Measurements from ENCODE around the gene EXOC4. TPM values are rescaled to one million over a fixed set of nuclear protein-coding genes. Genes with fewer than 3 reads are reported as not detected.

EXOC4 gene
- total and polyA plus RNA-seq, 2 donors (not counting 3 experiments of a cell fraction or from before 2014, with no cell fraction given), result 20.3 to 73.1 TPM

- dilution Hi-C loops (cut with MboI; ENCODE audit: extremely low pct_ligation_motif_present, low sequenced_read_pairs) (no loop called here), intact Hi-C loops (cut with micrococcal nuclease) (no loop called here)
- no peaks in the 10 kb centered on the region for H3K9me3 ChIP-seq (replicated peaks; ENCODE audit: control insufficient read depth, insufficient read depth, low read length)
- FAIRE-seq (no peak), DNase-seq (ENCODE audit: low read depth, low spot score) (no peak)
- H3K27me3 ChIP-seq (ENCODE audit: control insufficient read depth in 2 of 2, insufficient read depth in 2 of 2, low read length in 2 of 2), result no peaks in the 10 kb centered on the region
- no peaks in the 10 kb centered on the region for H4K20me1 ChIP-seq (replicated peaks; ENCODE audit: control insufficient read depth, extremely low read depth, insufficient read depth, low read length)
- H3K79me2 ChIP-seq (ENCODE audit: control insufficient read depth, insufficient read depth, low read length), result no peaks in the 10 kb centered on the region
- H3K4me1 ChIP-seq (ENCODE audit: control insufficient read depth, extremely low read depth, insufficient read depth, low read length), result no peaks in the 10 kb centered on the region
- ChIA-PET CTCF (no interaction called here), POLR2A (no interaction called here)
- no peak overlapping the region for H3K4me3 ChIP-seq (replicated peaks in 1 of 3; ENCODE audit: insufficient read depth in 1 of 3, low read depth in 1 of 3, low read length in 3 of 3)
- H3K27ac ChIP-seq (ENCODE audit: insufficient read depth, low read depth, low read length), result no peak overlapping the region
- H3K36me3 ChIP-seq (ENCODE audit: control insufficient read depth in 2 of 2, extremely low read depth in 1 of 2, insufficient read depth in 2 of 2, low read length in 2 of 2), result no peaks in the 10 kb centered on the region
- no peak overlapping the region for H2AFZ ChIP-seq (ENCODE audit: low read depth, low read length)
- no peak overlapping the region for H3K4me2 ChIP-seq (ENCODE audit: insufficient read depth, low read length)
- BruUV-seq (replicated peaks), result no TSS peak
- no peak for TF ChIP-seq POLR2AphosphoS5 (IDR thresholded peaks at IDR 0.05; ENCODE audit: insufficient read depth, low read depth, low read length)
- TF ChIP-seq MYC (IDR thresholded peaks at IDR 0.05; ENCODE audit: low read depth, low read length), result no peak
- TF ChIP-seq POLR2A (IDR thresholded peaks at IDR 0.05; ENCODE audit: low read depth, low read length), result no peak
- TF ChIP-seq FOS (IDR thresholded peaks at IDR 0.05; ENCODE audit: borderline replicate concordance, insufficient read depth, low read length), result no peak
- no peak for TF ChIP-seq MAX (IDR thresholded peaks at IDR 0.05; ENCODE audit: insufficient read depth, insufficient read length)
- no peak for TF ChIP-seq GATA2 (IDR thresholded peaks at IDR 0.05; ENCODE audit: insufficient read depth, insufficient read length, low read depth, low read length)
- no peak for TF ChIP-seq CTCF (IDR thresholded peaks at IDR 0.05; ENCODE audit: extremely low read depth in 1 of 2, insufficient read depth in 1 of 2, low read depth in 1 of 2, low read length in 2 of 2)
- no peak for TF ChIP-seq JUN (IDR thresholded peaks at IDR 0.05; ENCODE audit: borderline replicate concordance, insufficient read depth, insufficient read length, low read depth)
- TF ChIP-seq EZH2 (IDR thresholded peaks at IDR 0.05; ENCODE audit: borderline replicate concordance, low read depth, low read length, severe bottlenecking), result no peak
- no peak overlapping the region for H3K9ac ChIP-seq (replicated peaks; ENCODE audit: extremely low read depth, insufficient read depth, low read length)
- no peaks in the 10 kb centered on the region for H3K9me1 ChIP-seq (replicated peaks; ENCODE audit: control insufficient read depth, extremely low read depth, insufficient read depth, low read length)
Observed at GRCh38 chr7:133535308-133535707, 282.4 kb downstream of the EXOC4 start.
